HG03354 (cell line): ENCODE data around the gene ADAT3.
A peak's percentile ranks its signal among the peaks of the same experiment; 100 is the strongest.

ENCODE experiments used
- ATAC-seq: cut with Tn5 transposase; IDR thresholded peaks from one replicate; pipeline ENCODE4 v1.9.1; 2021; ENCODE audit warnings: mild to moderate bottlenecking; ENCODE audit not compliant: unreplicated experiment, poor library complexity, severe bottlenecking

The ADAT3 gene

GRCh38 chr19:1908364-1908678, 3.1 kb downstream of the ADAT3 start:
- no peak for ATAC-seq

- ATAC-seq, result no peak
Observed at GRCh38 chr19:1909761-1910080, 4.5 kb downstream of the ADAT3 start.

DNA sequence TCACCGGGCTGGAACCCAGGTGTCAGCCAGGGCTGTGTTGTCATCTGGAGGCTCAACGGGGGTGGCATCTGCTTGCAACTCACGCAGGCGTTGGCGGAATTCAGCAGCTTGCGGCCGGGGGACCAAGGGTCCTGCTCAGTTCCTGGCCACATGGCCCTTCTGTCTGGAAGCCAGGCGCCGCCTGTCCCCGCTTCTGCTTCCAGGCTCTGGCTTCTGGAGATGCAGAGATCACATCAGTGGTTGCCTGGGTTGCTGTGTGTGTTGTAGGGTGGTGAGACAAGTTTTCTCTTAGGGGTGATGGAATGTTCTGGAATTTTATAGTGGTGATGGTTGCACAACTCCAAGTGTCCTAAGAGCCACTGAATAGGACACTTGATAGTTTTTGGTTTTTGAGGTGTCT, 5.0 kb downstream of the ADAT3 start:
- ATAC-seq, result no peak

GRCh38 chr19:1911098-1911497, 5.9 kb downstream of the ADAT3 start:
- no peak for ATAC-seq

DNA sequence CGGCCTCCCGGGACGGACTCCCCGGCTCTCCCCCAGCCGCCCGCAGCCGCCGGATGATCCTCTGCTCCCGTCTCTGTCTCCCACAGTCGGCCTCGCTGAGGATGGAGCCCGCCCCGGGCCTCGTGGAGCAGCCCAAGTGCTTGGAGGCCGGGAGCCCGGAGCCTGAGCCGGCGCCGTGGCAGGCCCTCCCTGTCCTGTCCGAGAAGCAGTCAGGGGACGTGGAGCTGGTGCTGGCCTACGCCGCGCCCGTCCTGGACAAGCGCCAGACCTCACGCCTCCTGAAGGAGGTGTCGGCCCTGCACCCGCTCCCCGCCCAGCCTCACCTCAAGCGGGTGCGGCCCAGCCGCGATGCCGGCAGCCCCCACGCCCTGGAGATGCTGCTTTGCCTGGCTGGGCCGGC, 6.8 kb downstream of the ADAT3 start:
- no peak for ATAC-seq

- ATAC-seq, result no peak
Observed at GRCh38 chr19:1912760-1913505, 7.7 kb downstream of the ADAT3 start.

DNA sequence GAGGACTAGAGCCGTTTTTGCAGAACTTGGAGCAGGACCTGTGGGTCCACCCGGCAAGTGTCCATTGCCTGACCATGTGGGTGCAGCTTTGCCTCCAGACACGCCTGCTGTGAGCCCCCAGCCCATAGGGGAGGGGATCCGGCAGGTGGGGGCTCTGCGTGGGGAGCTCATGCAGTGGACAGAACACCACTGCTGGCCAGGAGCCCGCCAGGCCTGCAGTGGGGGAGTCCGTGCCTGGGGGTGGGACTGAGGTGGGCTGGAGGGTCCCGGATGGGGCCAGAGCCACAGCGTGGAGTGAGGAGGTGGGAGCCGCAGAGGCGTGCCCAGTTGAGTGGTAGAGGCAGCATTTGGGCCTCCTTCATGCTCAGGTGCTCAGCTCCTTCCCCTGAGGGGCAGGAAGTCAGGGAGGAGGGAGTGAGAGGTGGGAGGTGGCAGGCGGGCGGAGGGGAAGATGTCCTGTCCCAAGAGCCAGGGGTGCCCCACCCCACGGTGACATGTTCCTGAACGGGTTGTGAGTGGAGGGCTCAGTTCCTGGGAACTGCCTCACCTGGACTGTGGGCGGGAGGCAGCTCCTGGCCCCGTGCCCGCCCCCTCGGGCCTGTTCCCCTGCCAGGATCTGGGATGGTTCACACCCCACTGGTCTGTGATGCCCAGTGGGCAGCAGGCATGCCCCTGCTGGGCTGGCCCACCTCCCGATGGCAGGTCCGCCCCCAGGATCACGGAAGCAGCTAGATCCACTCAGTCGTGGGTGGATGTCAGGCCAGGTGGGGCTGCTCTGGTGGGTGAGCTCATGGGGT, 8.8 kb downstream of the ADAT3 start:
- ATAC-seq, result no peak

DNA sequence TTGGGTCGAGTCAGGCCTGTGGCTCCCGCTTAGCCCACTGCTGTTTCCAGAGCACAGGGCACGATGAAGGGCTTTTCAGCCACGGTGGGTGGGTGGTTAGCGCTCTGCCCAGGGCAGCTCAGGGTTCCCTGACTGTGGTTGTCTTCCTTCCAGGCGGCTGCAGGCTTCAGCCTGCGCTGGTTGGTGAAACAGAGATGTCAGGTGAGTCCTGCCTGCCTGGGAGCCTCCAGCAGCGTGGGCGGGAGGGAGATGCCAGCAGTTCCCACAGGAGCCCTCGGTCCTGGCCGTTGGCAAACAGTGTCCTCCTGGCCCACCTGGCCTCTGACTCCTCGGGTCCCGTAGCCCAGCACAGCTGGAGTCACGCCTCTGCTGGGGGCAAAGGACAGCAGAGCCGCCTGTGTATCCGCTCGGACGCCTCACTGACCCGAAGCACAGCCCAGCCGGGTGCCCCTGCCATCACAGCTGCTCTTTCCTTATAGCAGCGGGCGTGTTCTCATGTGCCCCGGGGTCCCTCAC, 9.7 kb downstream of the ADAT3 start:
- ATAC-seq, result no peak

- no peak for ATAC-seq
Observed at GRCh38 chr19:1917146-1917545, 11.9 kb downstream of the ADAT3 start.

DNA sequence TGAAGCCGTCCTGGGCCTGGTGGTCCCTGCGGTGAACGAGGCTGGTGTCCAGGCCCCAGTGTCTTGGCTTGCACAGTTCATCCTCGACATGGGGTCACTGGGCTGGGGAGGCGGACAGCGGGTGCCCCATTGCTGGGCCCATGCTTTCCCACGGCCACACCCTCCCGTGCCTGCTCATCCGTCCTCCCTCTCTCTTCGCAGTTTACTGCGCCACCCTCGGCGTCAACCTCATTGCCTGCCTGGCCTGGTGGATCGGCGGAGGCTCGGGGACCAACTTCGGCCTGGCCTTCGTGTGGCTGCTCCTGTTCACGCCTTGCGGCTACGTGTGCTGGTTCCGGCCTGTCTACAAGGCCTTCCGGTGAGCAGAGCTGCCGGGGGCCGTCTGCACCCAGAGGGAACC, 12.7 kb downstream of the ADAT3 start:
- ATAC-seq, result no peak

- ATAC-seq, result no peak
Observed at GRCh38 chr19:1918975-1919374, 13.8 kb downstream of the ADAT3 start.

GRCh38 chr19:1920644-1921043, 15.4 kb downstream of the ADAT3 start:
- no peak for ATAC-seq

DNA sequence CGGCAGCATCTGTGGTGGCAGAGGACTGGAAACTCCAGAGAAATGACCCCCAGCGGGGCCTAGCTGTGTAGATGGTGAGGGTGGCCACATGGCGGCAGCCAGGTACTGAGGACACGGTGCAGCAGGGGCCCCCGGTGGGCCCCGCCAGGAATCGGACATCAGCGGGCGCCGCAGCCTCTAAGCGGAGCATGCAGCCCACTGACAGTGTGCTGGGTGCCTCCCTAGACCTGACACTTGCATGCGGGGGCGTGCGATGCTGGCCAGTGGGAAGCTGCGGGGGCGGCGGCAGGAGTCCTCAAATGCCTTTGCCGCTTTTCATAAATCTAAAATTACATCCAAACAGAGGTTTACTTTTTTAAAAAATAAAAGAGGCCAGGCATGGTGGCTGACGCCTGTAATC, 16.1 kb downstream of the ADAT3 start:
- no peak for ATAC-seq

- ATAC-seq, result no peak
Observed at GRCh38 chr19:1921825-1922224, 16.6 kb downstream of the ADAT3 start.

- ATAC-seq, result no peak
Observed at GRCh38 chr19:1922803-1923202, 17.6 kb downstream of the ADAT3 start.

GRCh38 chr19:1923319-1923718, 18.1 kb downstream of the ADAT3 start:
- ATAC-seq, result no peak

GRCh38 chr19:1924320-1924961, 19.2 kb downstream of the ADAT3 start:
- no peak for ATAC-seq

GRCh38 chr19:1925544-1925943, 20.3 kb downstream of the ADAT3 start:
- ATAC-seq, result no peak

- peak; percentile 64 for ATAC-seq
Observed at GRCh38 chr19:1929021-1929742, 24.0 kb downstream of the ADAT3 start.

DNA sequence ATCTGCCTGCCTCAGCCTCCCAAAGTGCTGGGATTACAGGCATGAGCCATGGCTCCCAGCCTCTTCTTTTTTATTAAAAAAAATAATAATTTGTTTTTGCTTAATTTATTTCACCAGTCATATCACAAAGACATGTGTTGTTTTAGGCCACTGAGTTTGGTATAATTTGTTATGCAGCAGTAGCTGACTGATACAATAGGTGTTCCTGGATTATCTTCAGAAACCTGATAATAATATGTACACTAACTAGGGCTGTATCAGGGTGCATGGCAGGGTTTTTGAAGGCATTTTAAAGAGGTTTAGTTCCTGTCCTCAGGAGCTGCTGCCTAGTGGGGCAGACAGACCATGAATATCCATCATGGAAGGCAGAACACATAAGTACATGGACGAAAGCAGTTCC, 26.2 kb downstream of the ADAT3 start:
- no peak for ATAC-seq
